MG63 (cell line): ENCODE measurements around the gene ARHGEF37. TPM values are rescaled to one million over a fixed set of nuclear protein-coding genes. Genes with fewer than 3 reads are reported as not detected.
"Not testable (repeated sequence)": the region's sequence is repeated elsewhere in the genome, so short reads cannot be mapped to it uniquely, and the experiment has no call there.

Experiments
- DNase-seq: peaks from one replicate; pipeline ENCODE4 v3.0.0-alpha.2; 2020
- H3K27me3 ChIP-seq: fragments of 250-450 bp; sonication (Bioruptor Pico); 2 replicates; pipeline ENCODE4 v1.5.1; 2020; ENCODE audit warnings: mild to moderate bottlenecking, moderate library complexity
- H3K36me3 ChIP-seq: fragments of 250-450 bp; sonication (Bioruptor Pico); 2 replicates; pipeline ENCODE4 v1.5.1; 2020; ENCODE audit warnings: mild to moderate bottlenecking, moderate library complexity
- H3K4me3 ChIP-seq: fragments of 250-450 bp; sonication (Bioruptor Pico); 2 replicates; pipeline ENCODE4 v1.5.1; 2020; ENCODE audit warnings: mild to moderate bottlenecking, moderate library complexity
- H3K9me3 ChIP-seq: fragments of 250-450 bp; sonication (Bioruptor Pico); 2 replicates; pipeline ENCODE4 v1.5.1; 2020; ENCODE audit warnings: mild to moderate bottlenecking, moderate library complexity
- total RNA-seq: library from RNA; depleted of rRNA; stranded (reverse); fragments of >200 nt; shearing (Covaris generic); gene quantifications from 2 replicates; pipeline ENCODE4 v1.2.3, GENCODE V29; 2014; ENCODE audit warnings: low replicate concordance

Gene ARHGEF37
- total RNA-seq, 1 experiment from 2014 or later: 1.1 TPM

GRCh38 chr5:149645725-149646124, 64.4 kb downstream of the ARHGEF37 start:
- no peak overlapping the region for H3K4me3 ChIP-seq

DNA sequence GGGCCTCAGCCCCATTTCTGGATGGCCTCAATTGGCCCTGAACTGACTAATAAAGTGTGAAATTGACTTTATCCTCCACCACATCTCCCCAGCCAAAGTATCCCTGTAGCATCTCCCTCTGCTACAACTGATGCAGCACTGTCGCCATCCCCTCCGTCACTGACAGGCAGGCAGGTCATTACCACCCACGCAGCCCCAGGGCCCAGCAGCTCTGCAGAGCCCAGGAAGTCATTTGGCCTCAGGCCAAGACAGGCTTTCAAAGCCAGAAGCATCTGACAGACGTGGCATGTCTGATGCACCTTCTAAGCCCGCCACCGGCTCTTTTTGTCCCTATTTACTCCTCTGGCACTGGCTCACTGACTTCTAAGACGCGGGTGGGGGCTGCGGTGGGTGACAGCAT, 65.3 kb downstream of the ARHGEF37 start:
- no peak for DNase-seq
- Histone ChIP-seq H3K4me3 (no peak overlapping the region), H3K27me3 (no peaks in the 10 kb centered on the region), H3K9me3 (no peaks in the 10 kb centered on the region), H3K36me3 (no peaks in the 10 kb centered on the region)

More at GRCh38 chr5:149645725-149646124, 64.4 kb downstream of the ARHGEF37 start:
- H3K27me3 ChIP-seq: no peaks in the 10 kb centered on the region
- H3K36me3 ChIP-seq: no peaks in the 10 kb centered on the region
- no peaks in the 10 kb centered on the region for H3K9me3 ChIP-seq
- DNase-seq: no peak

- DNase-seq: no peak
- H3K27me3 ChIP-seq: no peaks in the 10 kb centered on the region
- no peaks in the 10 kb centered on the region for H3K9me3 ChIP-seq
- H3K36me3 ChIP-seq: no peaks in the 10 kb centered on the region
- H3K4me3 ChIP-seq: no peak overlapping the region
Measured at GRCh38 chr5:149647334-149647733, 66.0 kb downstream of the ARHGEF37 start.

- not testable (repeated sequence) for H3K36me3 ChIP-seq, H3K4me3 ChIP-seq, H3K9me3 ChIP-seq, H3K27me3 ChIP-seq
- DNase-seq: peak; percentile 45
Measured at GRCh38 chr5:149648464-149649393, 67.4 kb downstream of the ARHGEF37 start.

DNA sequence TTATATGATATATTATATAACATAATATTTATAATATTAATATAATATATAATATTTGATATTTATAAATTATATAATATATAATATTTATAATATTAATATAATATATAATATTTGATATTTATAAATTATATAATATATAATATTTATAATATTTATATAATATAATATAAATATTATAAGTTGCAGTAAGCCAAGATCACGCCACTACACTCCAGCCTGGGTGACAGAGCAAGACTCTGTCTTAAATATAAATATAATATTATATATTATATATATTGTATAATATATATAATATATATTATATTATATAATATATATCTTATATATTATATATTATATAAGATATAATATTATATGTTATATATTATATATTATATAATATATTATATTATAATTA, 68.4 kb downstream of the ARHGEF37 start:
- H3K27me3 ChIP-seq, H3K9me3 ChIP-seq, DNase-seq, H3K36me3 ChIP-seq, H3K4me3 ChIP-seq: not testable (repeated sequence)

DNA sequence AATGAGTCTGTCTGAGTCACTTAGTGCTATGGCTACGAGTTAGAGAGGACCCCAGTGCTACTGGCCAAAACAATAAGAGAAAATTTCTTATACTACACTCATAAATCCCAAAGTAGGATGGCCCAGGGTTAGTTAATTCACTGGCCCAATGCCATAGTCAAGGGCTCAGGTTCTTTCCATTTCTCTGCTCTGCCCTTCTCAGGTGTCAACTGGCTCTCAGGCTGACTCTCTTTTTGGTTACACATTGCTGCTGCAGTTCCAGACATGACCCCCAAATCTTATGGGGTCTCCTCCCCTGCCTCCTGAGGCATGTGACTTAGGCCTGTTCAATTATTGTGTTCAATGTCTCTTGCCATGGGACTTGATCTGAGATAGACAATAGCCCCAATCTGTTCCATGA, 70.4 kb downstream of the ARHGEF37 start:
- Histone ChIP-seq H3K27me3 (no peaks in the 10 kb centered on the region), H3K9me3 (peaks cover 3% of the 10 kb centered on the region), H3K36me3 (no peaks in the 10 kb centered on the region), H3K4me3 (no peak overlapping the region)
- no peak for DNase-seq

DNA sequence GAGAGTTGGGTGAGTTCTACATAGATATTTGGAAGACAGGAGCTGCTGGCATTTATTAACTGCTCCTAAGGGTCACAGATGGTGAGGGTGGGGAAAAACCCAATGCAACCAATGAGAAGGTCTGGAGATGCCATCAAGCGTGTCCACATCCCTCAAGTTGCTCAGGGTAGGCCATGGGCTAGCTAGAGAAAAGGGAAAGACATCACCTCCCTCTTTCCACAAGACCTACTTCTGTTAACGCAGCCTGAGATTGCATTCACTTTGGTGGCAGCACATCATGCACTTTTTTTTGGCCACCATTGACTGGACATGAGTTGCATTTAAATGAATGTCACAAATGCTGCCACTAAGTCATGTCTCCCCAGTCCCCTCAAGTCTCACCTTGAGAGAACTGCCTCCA, 71.4 kb downstream of the ARHGEF37 start:
- DNase-seq: no peak

DNA sequence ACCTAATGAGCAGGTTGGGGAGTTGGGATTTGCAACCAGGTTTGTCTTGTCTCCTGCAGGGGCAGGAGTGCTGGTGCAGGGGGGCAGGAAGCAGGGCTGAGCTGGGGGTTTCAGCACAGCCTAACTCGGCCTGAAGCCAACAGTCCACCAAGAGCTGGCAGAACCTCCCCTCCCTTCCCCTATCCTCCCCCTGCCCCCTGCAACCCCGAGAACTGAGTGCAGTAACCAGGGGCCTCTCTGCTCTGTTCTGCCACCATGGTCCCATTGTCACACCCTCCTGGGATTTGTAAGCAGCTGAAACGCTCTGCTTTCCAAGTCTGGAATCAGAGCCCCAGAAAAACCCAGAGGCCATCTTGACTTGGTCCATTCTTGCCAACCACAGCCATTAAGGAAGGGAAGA, 72.9 kb downstream of the ARHGEF37 start:
- DNase-seq: no peak
- Histone ChIP-seq H3K27me3 (no peaks in the 10 kb centered on the region), H3K36me3 (no peaks in the 10 kb centered on the region), H3K9me3 (peaks cover 11% of the 10 kb centered on the region), H3K4me3 (no peak overlapping the region)

More for the DNA sequence above, 71.4 kb downstream of the ARHGEF37 start:
- Histone ChIP-seq H3K9me3 (peaks cover 11% of the 10 kb centered on the region), H3K27me3 (no peaks in the 10 kb centered on the region), H3K36me3 (no peaks in the 10 kb centered on the region), H3K4me3 (no peak overlapping the region)

- H3K36me3 ChIP-seq: no peaks in the 10 kb centered on the region
- no peak for DNase-seq
Measured at GRCh38 chr5:149654883-149655505, 73.7 kb downstream of the ARHGEF37 start.

DNA sequence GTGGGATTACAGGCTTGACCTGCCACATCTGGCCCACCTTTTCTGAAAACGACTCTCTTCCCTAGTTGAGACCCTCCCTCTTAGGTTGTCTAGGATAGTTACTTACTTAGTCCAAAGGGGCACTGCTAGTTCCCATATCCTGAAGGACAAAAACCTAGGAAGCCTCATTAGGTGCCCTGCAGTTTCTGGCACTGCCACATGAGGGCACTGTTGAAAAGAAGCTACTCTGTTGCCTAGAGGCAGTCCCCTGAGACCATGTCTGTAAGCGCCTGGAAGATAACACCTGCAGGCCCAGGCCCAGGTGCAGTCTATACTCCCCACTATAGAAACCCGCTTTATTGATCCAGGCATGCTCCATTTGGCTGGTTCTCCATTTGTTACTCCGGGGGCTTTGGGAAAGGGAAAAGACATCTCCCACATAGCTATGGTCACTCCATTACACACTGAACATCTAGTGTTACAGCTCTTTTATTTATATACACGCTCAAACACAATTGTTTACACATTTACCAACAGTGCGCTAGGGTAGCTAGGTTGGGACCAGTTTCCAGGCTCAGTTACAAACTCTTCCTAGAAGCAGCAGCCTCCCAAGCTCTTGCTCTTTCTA, 75.4 kb downstream of the ARHGEF37 start:
- H3K4me3 ChIP-seq: no peak overlapping the region
- peaks cover 2% of the 10 kb centered on the region; the same call in 1 of the 2 replicates for H3K27me3 ChIP-seq
- DNase-seq: no peak
- no peaks in the 10 kb centered on the region for H3K36me3 ChIP-seq
- H3K9me3 ChIP-seq: peaks cover 11% of the 10 kb centered on the region

More at GRCh38 chr5:149654883-149655505, 73.7 kb downstream of the ARHGEF37 start:
- no peak overlapping the region for H3K4me3 ChIP-seq
- H3K9me3 ChIP-seq: peaks cover 11% of the 10 kb centered on the region
- no peaks in the 10 kb centered on the region for H3K27me3 ChIP-seq

DNA sequence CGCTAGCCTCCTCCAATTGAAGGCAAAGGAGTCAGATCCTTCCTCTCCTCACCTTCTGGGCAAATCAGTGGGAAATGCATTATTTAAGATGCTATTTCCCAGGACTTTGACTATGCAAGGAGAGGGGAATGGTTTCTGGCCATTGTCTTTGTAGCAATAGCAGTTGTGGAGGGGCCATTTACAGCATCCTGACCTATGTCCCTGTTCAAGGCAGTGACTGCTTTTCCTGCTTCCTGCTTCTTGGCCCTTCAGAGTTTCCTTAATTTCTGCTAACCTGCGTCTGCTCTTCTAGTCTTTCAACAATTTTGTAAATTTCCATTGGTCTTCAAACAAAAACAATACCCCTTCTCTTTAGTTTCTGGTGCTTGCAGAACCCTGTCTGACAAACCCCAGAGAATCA, 76.0 kb downstream of the ARHGEF37 start:
- Histone ChIP-seq H3K36me3 (no peaks in the 10 kb centered on the region), H3K9me3 (peaks cover 11% of the 10 kb centered on the region)

DNA sequence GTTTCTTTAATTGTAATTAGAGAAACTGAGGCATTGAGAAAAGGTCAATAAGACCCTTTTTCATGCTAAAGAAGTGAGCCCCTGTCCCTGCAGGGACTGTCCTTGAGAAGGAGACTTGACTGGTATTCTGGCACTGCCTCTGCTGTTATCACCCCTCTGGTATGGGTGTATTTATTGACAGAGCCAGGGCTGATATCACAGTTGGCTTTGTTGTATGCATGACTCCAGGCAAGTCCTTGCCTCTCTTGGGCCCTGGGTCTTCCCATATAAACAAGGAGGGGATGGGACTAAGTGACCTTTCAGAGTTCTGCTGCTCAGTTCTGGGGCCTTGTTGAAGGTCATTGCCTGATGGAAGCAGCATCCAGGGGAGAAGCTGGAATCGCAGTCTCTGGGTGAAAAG, 77.0 kb downstream of the ARHGEF37 start:
- Histone ChIP-seq H3K9me3 (peaks cover 11% of the 10 kb centered on the region), H3K36me3 (no peaks in the 10 kb centered on the region), H3K4me3 (no peak overlapping the region), H3K27me3 (peaks cover 2% of the 10 kb centered on the region; the same call in 1 of the 2 replicates)
- DNase-seq: no peak

More for the DNA sequence above, 76.0 kb downstream of the ARHGEF37 start:
- Histone ChIP-seq H3K27me3 (peaks cover 2% of the 10 kb centered on the region; the same call in 1 of the 2 replicates), H3K4me3 (no peak overlapping the region)
- no peak for DNase-seq

GRCh38 chr5:149664083-149664482, 82.8 kb downstream of the ARHGEF37 start:
- Histone ChIP-seq H3K36me3 (no peaks in the 10 kb centered on the region), H3K4me3 (no peak overlapping the region), H3K9me3 (peaks cover 15% of the 10 kb centered on the region), H3K27me3 (peaks cover 2% of the 10 kb centered on the region; the same call in 1 of the 2 replicates)
- no peak for DNase-seq

DNA sequence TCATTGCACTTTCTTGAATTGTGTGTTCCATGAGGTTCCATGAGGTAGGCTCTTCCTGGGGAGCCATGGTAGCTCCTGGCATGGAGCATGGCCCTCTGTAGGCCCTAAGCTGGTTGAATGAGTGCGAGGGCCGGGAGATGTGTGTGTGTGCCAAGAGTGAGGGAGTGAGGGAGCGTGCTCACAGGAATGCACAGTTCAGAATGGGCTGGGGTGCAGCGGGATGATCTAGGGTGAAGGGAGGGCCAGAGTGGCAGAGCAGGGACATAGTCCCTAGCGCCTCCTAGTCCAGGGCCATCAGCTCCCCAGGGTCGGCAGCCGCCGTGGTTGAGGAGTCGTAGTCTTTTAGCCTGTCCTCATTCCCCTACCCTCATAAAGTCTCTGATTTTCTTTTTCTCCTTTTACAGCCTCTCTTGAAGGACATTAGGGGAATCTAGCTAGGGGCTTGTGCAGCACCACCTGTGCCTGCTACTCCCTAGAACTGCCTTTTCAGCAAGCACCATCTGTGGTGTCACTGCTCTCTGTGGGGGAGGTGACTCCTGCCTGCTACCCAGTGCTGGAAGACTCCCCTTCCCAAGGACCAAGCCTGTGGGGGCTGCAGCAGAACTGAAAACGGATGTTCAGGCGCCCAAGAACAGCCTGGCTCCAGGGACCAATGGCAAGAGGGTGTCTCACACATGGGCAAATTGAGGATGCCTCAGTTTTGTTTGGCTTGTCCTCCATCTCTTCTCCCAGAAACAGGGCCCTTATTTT, 83.5 kb downstream of the ARHGEF37 start:
- Histone ChIP-seq H3K36me3 (no peaks in the 10 kb centered on the region), H3K9me3 (peaks cover 15% of the 10 kb centered on the region), H3K27me3 (peaks cover 2% of the 10 kb centered on the region; the same call in 1 of the 2 replicates), H3K4me3 (no peak overlapping the region)
- no peak for DNase-seq

GRCh38 chr5:149665416-149666175, 84.3 kb downstream of the ARHGEF37 start:
- Histone ChIP-seq H3K27me3 (peaks cover 2% of the 10 kb centered on the region; the same call in 1 of the 2 replicates), H3K9me3 (peaks cover 15% of the 10 kb centered on the region), H3K4me3 (no peak overlapping the region), H3K36me3 (no peaks in the 10 kb centered on the region)
- no peak for DNase-seq
